ENCODE results near the gene MTR. TPM values are rescaled to one million over a fixed set of nuclear protein-coding genes. Genes with fewer than 3 reads are reported as not detected.

MTR gene
- total RNA-seq, 4 donors from 2014 or later: 24.9 to 38.0 (median 30.8) TPM

- no peak for ATAC-seq (ENCODE audit: low FRiP score)
- TF ChIP-seq CTCF (IDR thresholded peaks at IDR 0.05): no peak
- DNase-seq (ENCODE audit: low spot score): no peak
Measured at GRCh38 chr1:236860674-236861073, 65.6 kb downstream of the MTR start.

GRCh38 chr1:236861560-236862218 lies 66.6 kb downstream of the MTR start:
- no peak for TF ChIP-seq CTCF (IDR thresholded peaks at IDR 0.05)
- no peak for DNase-seq (ENCODE audit: low spot score)
- ATAC-seq (ENCODE audit: low FRiP score): no peak

GRCh38 chr1:236862219-236862591 lies 67.1 kb downstream of the MTR start:
- DNase-seq (ENCODE audit: low spot score) (no peak), ATAC-seq (ENCODE audit: low FRiP score) (no peak)
- no peak for TF ChIP-seq CTCF (IDR thresholded peaks at IDR 0.05)

- ATAC-seq (ENCODE audit: low FRiP score) (no peak), DNase-seq (ENCODE audit: low spot score) (no peak)
- TF ChIP-seq CTCF (IDR thresholded peaks at IDR 0.05): no peak
Measured at GRCh38 chr1:236862615-236863211, 67.6 kb downstream of the MTR start.

- ATAC-seq (ENCODE audit: low FRiP score): no peak
- no peak for TF ChIP-seq CTCF (IDR thresholded peaks at IDR 0.05)
- no peak for DNase-seq (ENCODE audit: low spot score)
Measured at GRCh38 chr1:236864211-236864610, 69.1 kb downstream of the MTR start.

- no peak for TF ChIP-seq CTCF (IDR thresholded peaks at IDR 0.05)
- ATAC-seq (ENCODE audit: low FRiP score) (no peak), DNase-seq (ENCODE audit: low spot score) (no peak)
Measured at GRCh38 chr1:236864996-236865817, 70.1 kb downstream of the MTR start.

All from omental fat pad (tissue), 4 donors.